Measurements from ENCODE around the gene LILRB5.
"Not testable (repeated sequence)": the region's sequence is repeated elsewhere in the genome, so short reads cannot be mapped to it uniquely, and the experiment has no call there.

LILRB5 gene

GRCh38 chr19:54257116-54257480 is at the start of gene LILRB5:
Gene LILRB5, minus strand, starts transcription at chr19:54257273. Its CDS starts 80 bp downstream, at chr19:54257193.
- H3K27ac Mint-ChIP-seq = no peak within 1 kb of the TSS

GRCh38 chr19:54305141-54305540 is 48.1 kb upstream of the LILRB5 start:
- Mint-ChIP-seq H3K27ac (no peak overlapping the region), H3K36me3 (no peaks in the 10 kb centered on the region), H3K4me3 (no peak overlapping the region)

More at GRCh38 chr19:54257116-54257480, at the start of gene LILRB5:
- ATAC-seq = no peak
- no peaks in the 10 kb centered on the region for H3K4me1 Mint-ChIP-seq
- no peaks in the 10 kb centered on the region for H3K9me3 Mint-ChIP-seq
- no peak within 1 kb of the TSS for H3K4me3 Mint-ChIP-seq
- H3K27me3 Mint-ChIP-seq = peaks cover 47% of the 10 kb centered on the region
- H3K36me3 Mint-ChIP-seq = no peaks in the 10 kb centered on the region

GRCh38 chr19:54302257-54302656 is 45.2 kb upstream of the LILRB5 start:
- Mint-ChIP-seq H3K27ac (no peak overlapping the region), H3K36me3 (no peaks in the 10 kb centered on the region), H3K4me1 (peaks cover 11% of the 10 kb centered on the region), H3K4me3 (no peak overlapping the region), H3K27me3 (peaks cover 75% of the 10 kb centered on the region), H3K9me3 (no peaks in the 10 kb centered on the region)
- ATAC-seq = no peak

More at GRCh38 chr19:54305141-54305540, 48.1 kb upstream of the LILRB5 start:
- ATAC-seq = no peak
- H3K4me1 Mint-ChIP-seq = peaks cover 6% of the 10 kb centered on the region
- H3K9me3 Mint-ChIP-seq = no peaks in the 10 kb centered on the region
- H3K27me3 Mint-ChIP-seq = peaks cover 78% of the 10 kb centered on the region

- peaks cover 5% of the 10 kb centered on the region for H3K4me1 Mint-ChIP-seq
- no peaks in the 10 kb centered on the region for H3K9me3 Mint-ChIP-seq
- H3K27ac Mint-ChIP-seq = no peak overlapping the region
- no peaks in the 10 kb centered on the region for H3K36me3 Mint-ChIP-seq
- H3K4me3 Mint-ChIP-seq = no peak overlapping the region
- peaks cover 59% of the 10 kb centered on the region for H3K27me3 Mint-ChIP-seq
- ATAC-seq = no peak
Observed at GRCh38 chr19:54299515-54299914, 42.4 kb upstream of the LILRB5 start.

GRCh38 chr19:54299126-54299498 is 42.0 kb upstream of the LILRB5 start:
- H3K4me3 Mint-ChIP-seq = no peak overlapping the region
- peak; percentile 12 for ATAC-seq
- H3K36me3 Mint-ChIP-seq = no peaks in the 10 kb centered on the region
- H3K27ac Mint-ChIP-seq = no peak overlapping the region
- peaks cover 59% of the 10 kb centered on the region for H3K27me3 Mint-ChIP-seq
- no peaks in the 10 kb centered on the region for H3K9me3 Mint-ChIP-seq
- peaks cover 5% of the 10 kb centered on the region for H3K4me1 Mint-ChIP-seq

- ATAC-seq = peak; percentile 16
- Mint-ChIP-seq H3K27ac (no peak overlapping the region), H3K9me3 (no peaks in the 10 kb centered on the region), H3K27me3 (peaks cover 60% of the 10 kb centered on the region), H3K4me1 (peaks cover 5% of the 10 kb centered on the region), H3K36me3 (no peaks in the 10 kb centered on the region), H3K4me3 (no peak overlapping the region)
Observed at GRCh38 chr19:54298357-54299125, 41.5 kb upstream of the LILRB5 start.

- H3K36me3 Mint-ChIP-seq = no peaks in the 10 kb centered on the region
- H3K27ac Mint-ChIP-seq = no peak overlapping the region
- H3K4me3 Mint-ChIP-seq = no peak overlapping the region
- H3K9me3 Mint-ChIP-seq = peaks cover 4% of the 10 kb centered on the region
- H3K4me1 Mint-ChIP-seq = peaks cover 5% of the 10 kb centered on the region
- peaks cover 60% of the 10 kb centered on the region for H3K27me3 Mint-ChIP-seq
- ATAC-seq = no peak
Observed at GRCh38 chr19:54297759-54298305, 40.8 kb upstream of the LILRB5 start.

GRCh38 chr19:54294539-54294938 is 37.5 kb upstream of the LILRB5 start:
- no peaks in the 10 kb centered on the region for H3K36me3 Mint-ChIP-seq
- peaks cover 4% of the 10 kb centered on the region for H3K9me3 Mint-ChIP-seq
- H3K4me1 Mint-ChIP-seq = peaks cover 25% of the 10 kb centered on the region
- no peak for ATAC-seq
- H3K27ac Mint-ChIP-seq = no peak overlapping the region
- H3K4me3 Mint-ChIP-seq = no peak overlapping the region
- H3K27me3 Mint-ChIP-seq = peaks cover 42% of the 10 kb centered on the region

- H3K27me3 Mint-ChIP-seq = peaks cover 29% of the 10 kb centered on the region
Observed at GRCh38 chr19:54289160-54289559, 32.1 kb upstream of the LILRB5 start.

GRCh38 chr19:54287456-54287855 is 30.4 kb upstream of the LILRB5 start:
- peaks cover 12% of the 10 kb centered on the region for H3K27me3 Mint-ChIP-seq
- H3K4me3 Mint-ChIP-seq = no peak overlapping the region
- no peaks in the 10 kb centered on the region for H3K9me3 Mint-ChIP-seq
- no peak overlapping the region for H3K27ac Mint-ChIP-seq
- H3K4me1 Mint-ChIP-seq = peaks cover 78% of the 10 kb centered on the region
- no peaks in the 10 kb centered on the region for H3K36me3 Mint-ChIP-seq
- no peak for ATAC-seq

More at GRCh38 chr19:54289160-54289559, 32.1 kb upstream of the LILRB5 start:
- H3K4me3 Mint-ChIP-seq, H3K9me3 Mint-ChIP-seq, H3K36me3 Mint-ChIP-seq, H3K27ac Mint-ChIP-seq: not testable (repeated sequence)
- ATAC-seq = peak; percentile 32
- H3K4me1 Mint-ChIP-seq = peaks cover 67% of the 10 kb centered on the region

GRCh38 chr19:54286283-54286682 is 29.2 kb upstream of the LILRB5 start:
- peak; percentile 64 for ATAC-seq
- Mint-ChIP-seq H3K4me1 (peaks cover 83% of the 10 kb centered on the region), H3K27ac (peak overlapping the region; percentile 84)
- not testable (repeated sequence) for H3K9me3 Mint-ChIP-seq, H3K36me3 Mint-ChIP-seq, H3K4me3 Mint-ChIP-seq, H3K27me3 Mint-ChIP-seq

- H3K27me3 Mint-ChIP-seq, H3K9me3 Mint-ChIP-seq, H3K36me3 Mint-ChIP-seq, H3K4me3 Mint-ChIP-seq: not testable (repeated sequence)
- H3K4me1 Mint-ChIP-seq = peaks cover 87% of the 10 kb centered on the region
- ATAC-seq = peak; percentile 86
- H3K27ac Mint-ChIP-seq = peak overlapping the region; percentile 84
Observed at GRCh38 chr19:54285427-54286056, 28.5 kb upstream of the LILRB5 start.

GRCh38 chr19:54282686-54283470 is 25.8 kb upstream of the LILRB5 start:
- ATAC-seq = no peak
- H3K4me3 Mint-ChIP-seq = no peak overlapping the region
- H3K27ac Mint-ChIP-seq = peak overlapping the region; percentile 72
- peaks cover 33% of the 10 kb centered on the region for H3K27me3 Mint-ChIP-seq
- H3K9me3 Mint-ChIP-seq = no peaks in the 10 kb centered on the region
- H3K36me3 Mint-ChIP-seq = no peaks in the 10 kb centered on the region
- H3K4me1 Mint-ChIP-seq = peaks cover 77% of the 10 kb centered on the region

- Mint-ChIP-seq H3K4me1 (peaks cover 67% of the 10 kb centered on the region), H3K27me3 (peaks cover 29% of the 10 kb centered on the region)
- H3K4me3 Mint-ChIP-seq, ATAC-seq, H3K27ac Mint-ChIP-seq, H3K9me3 Mint-ChIP-seq, H3K36me3 Mint-ChIP-seq: not testable (repeated sequence)
Observed at GRCh38 chr19:54281729-54282075, 24.6 kb upstream of the LILRB5 start.

- no peak within 1 kb of the TSS for H3K27ac Mint-ChIP-seq
- H3K4me1 Mint-ChIP-seq = peaks cover 62% of the 10 kb centered on the region
- peaks cover 32% of the 10 kb centered on the region for H3K27me3 Mint-ChIP-seq
- no peak for ATAC-seq
- no peaks in the 10 kb centered on the region for H3K36me3 Mint-ChIP-seq
- H3K4me3 Mint-ChIP-seq = peak within 1 kb of the TSS; percentile 5
- H3K9me3 Mint-ChIP-seq = no peaks in the 10 kb centered on the region
Observed at GRCh38 chr19:54281007-54281728, 24.1 kb upstream of the LILRB5 start, which contains the start of gene LILRB2. Gene LILRB2, minus strand, starts transcription at chr19:54281110. Its CDS starts 614 bp downstream, at chr19:54280496.
